OCI-LY7 (cell line): ENCODE data around the gene PNRC2. TPM values are rescaled to one million over a fixed set of nuclear protein-coding genes. Genes with fewer than 3 reads are reported as not detected.
A peak's percentile ranks its signal among the peaks of the same experiment; 100 is the strongest.

Source experiments
- BruUV-seq: library from RNA; stranded (reverse); fragments of 400-500 nt; replicated peaks from 2 replicates; lab custom pipeline; 2021; lab: Mats Ljungman, UMichigan
- CTCF ChIA-PET: fragments of 300-600 bp; sonication (Branson Sonifier 250); formaldehyde crosslinking; loops from one replicate; lab custom pipeline; 2022; ENCODE audit warnings: antibody characterized with exemption; ENCODE audit not compliant: unreplicated experiment; lab: Charles Lee
- POLR2A ChIA-PET: fragments of 300-600 bp; sonication (Branson Sonifier 250); formaldehyde crosslinking; loops from one replicate; lab custom pipeline; 2022; ENCODE audit warnings: antibody characterized with exemption; lab: Charles Lee
- DNase-seq: peaks from one replicate; pipeline ENCODE4 v3.0.0-alpha.2; 2015; ENCODE audit warnings: low spot score
- H2AFZ ChIP-seq: fragments of 200-600 bp; sonication (generic), shearing (Covaris generic); 2 replicates; pipeline ENCODE4 v1.6.1; 2014; ENCODE audit warnings: mild to moderate bottlenecking, antibody characterized with exemption, low read length, moderate library complexity
- H3K27ac ChIP-seq: fragments of 200-600 bp; sonication (generic); 2 replicates; pipeline ENCODE4 v1.5.1; 2014; ENCODE audit warnings: mixed run types, low read depth, mild to moderate bottlenecking, moderate library complexity, low read length, inconsistent platforms; ENCODE audit not compliant: poor library complexity, severe bottlenecking
- H3K36me3 ChIP-seq: fragments of 200-600 bp; sonication (generic); 2 replicates; pipeline ENCODE4 v1.6.1; 2014; ENCODE audit warnings: mild to moderate bottlenecking, antibody characterized with exemption, low read length, moderate library complexity, mixed read lengths; ENCODE audit not compliant: insufficient read depth
- H3K4me1 ChIP-seq: fragments of 200-600 bp; sonication (generic); 2 replicates; pipeline ENCODE4 v1.5.1; 2014; ENCODE audit warnings: mild to moderate bottlenecking, low read length; ENCODE audit not compliant: insufficient read depth, poor library complexity, severe bottlenecking
- H3K4me2 ChIP-seq: fragments of 200-600 bp; sonication (generic); 2 replicates; pipeline ENCODE4 v1.6.1; 2014; ENCODE audit warnings: mild to moderate bottlenecking, low read length
- H3K4me3 ChIP-seq: fragments of 200-600 bp; sonication (generic); 2 replicates; pipeline ENCODE4 v1.5.1; 2014; ENCODE audit warnings: mild to moderate bottlenecking, low read depth, low read length; ENCODE audit not compliant: poor library complexity, severe bottlenecking
- H3K79me2 ChIP-seq: fragments of 200-600 bp; sonication (generic); 2 replicates; pipeline ENCODE4 v1.6.1; 2016; ENCODE audit warnings: low read depth, mild to moderate bottlenecking, low read length, moderate library complexity, mixed read lengths; ENCODE audit not compliant: insufficient read depth
- H3K9me2 ChIP-seq: fragments of 200-600 bp; sonication (generic); 2 replicates; pipeline ENCODE4 v1.6.1; 2016; ENCODE audit warnings: mild to moderate bottlenecking, low read length, mixed read lengths; ENCODE audit not compliant: insufficient read depth
- H3K9me3 ChIP-seq: fragments of 200-600 bp; sonication (generic); 2 replicates; pipeline ENCODE4 v1.6.1; 2014; ENCODE audit warnings: mild to moderate bottlenecking, mixed run types, low read length, mixed read lengths
- H4K20me1 ChIP-seq: fragments of 200-600 bp; sonication (generic); 2 replicates; pipeline ENCODE4 v1.6.1; 2014; ENCODE audit warnings: mild to moderate bottlenecking, antibody characterized with exemption, low read length, moderate library complexity, mixed read lengths; ENCODE audit not compliant: insufficient read depth
- CTCF ChIP-seq: fragments of 200-600 bp; sonication (generic); conservative IDR thresholded peaks from 2 replicates; pipeline ENCODE4 v1.5.1; 2014; ENCODE audit warnings: mild to moderate bottlenecking, antibody characterized with exemption, low read length, moderate library complexity, mixed read lengths
- EZH2phosphoT487 ChIP-seq: fragments of 200-600 bp; sonication (generic); IDR thresholded peaks from 2 replicates; pipeline ENCODE4 v1.6.1; 2018; ENCODE audit warnings: low read depth, borderline replicate concordance, mild to moderate bottlenecking, mixed run types, antibody characterized with exemption, low read length, moderate library complexity, mixed read lengths
- intact Hi-C: fragments of 100-400 bp; cut with micrococcal nuclease; formaldehyde crosslinking; loops from one replicate; pipeline ENCODE4 v1.10.0; 2022; ENCODE audit not compliant: unreplicated experiment
- total RNA-seq, 2 experiments: library from RNA; depleted of rRNA in 1 of 2; stranded (reverse); fragments of >200 nt in 1 of 2; shearing (Covaris generic) in 1 of 2; gene quantifications; 2 replicates each; pipeline ENCODE4 v1.2.3, GENCODE V29; 2014 to 2022

Gene PNRC2
- total RNA-seq, 2 experiments from 2014 or later = 129 to 198 TPM

GRCh38 chr1:23963617-23964234, 4.1 kb downstream of the PNRC2 start:
- H3K36me3 ChIP-seq = peaks cover 81% of the 10 kb centered on the region
- no TSS peak for BruUV-seq
- H2AFZ ChIP-seq = no peak overlapping the region
- peaks cover 82% of the 10 kb centered on the region for H3K79me2 ChIP-seq
- no peaks in the 10 kb centered on the region for H3K9me3 ChIP-seq
- peaks cover 24% of the 10 kb centered on the region; the same call in 1 of the 2 replicates for H4K20me1 ChIP-seq
- no peak overlapping the region for H3K4me3 ChIP-seq
- no peak for TF ChIP-seq EZH2phosphoT487
- TF ChIP-seq CTCF = no peak
- H3K27ac ChIP-seq = peak overlapping the region; percentile 55
- ChIA-PET CTCF (no interaction called here), POLR2A (interaction anchor here (0.5 to 2.5 kb wide), 5 partner anchors 8 to 479 kb away, joined by 3 to 16 read pairs (median 4); partner anchors contain the start of gene SRSF10)
- intact Hi-C loops = no loop called here
- no peaks in the 10 kb centered on the region for H3K9me2 ChIP-seq
- DNase-seq = no peak
- H3K4me1 ChIP-seq = peaks cover 50% of the 10 kb centered on the region
- H3K4me2 ChIP-seq = peak overlapping the region; percentile 43; the same call in 1 of the 2 replicates

GRCh38 chr1:23964235-23964668, 4.6 kb downstream of the PNRC2 start:
- Histone ChIP-seq H3K27ac (peak overlapping the region; percentile 55), H3K36me3 (peaks cover 86% of the 10 kb centered on the region), H3K9me2 (no peaks in the 10 kb centered on the region), H3K4me1 (peaks cover 49% of the 10 kb centered on the region), H3K79me2 (peaks cover 87% of the 10 kb centered on the region), H4K20me1 (peaks cover 24% of the 10 kb centered on the region; the same call in 1 of the 2 replicates), H3K9me3 (no peaks in the 10 kb centered on the region), H3K4me3 (no peak overlapping the region), H3K4me2 (peak overlapping the region; percentile 43), H2AFZ (no peak overlapping the region)
- no TSS peak for BruUV-seq
- intact Hi-C loops = no loop called here
- ChIA-PET POLR2A (interaction anchor here (0.5 to 2.5 kb wide), 4 partner anchors 9 to 480 kb away, joined by 3 to 16 read pairs (median 6); no protein-coding TSS in a partner anchor), CTCF (no interaction called here)
- DNase-seq = no peak
- TF ChIP-seq CTCF (no peak), EZH2phosphoT487 (no peak)
